GM23338 (cell line): Measurements from ENCODE around the gene GLIPR1.

Experiments
- CREB1 ChIP-seq: fragments of 250-450 bp; sonication (Bioruptor Pico); IDR thresholded peaks from 2 replicates; pipeline ENCODE4 v1.5.0; 2020; ENCODE audit warnings: low read depth, mild to moderate bottlenecking, moderate library complexity
- EZH2 ChIP-seq: fragments of 200-600 bp; sonication (generic); IDR thresholded peaks from one replicate; pipeline ENCODE4 v1.8.0; 2017; ENCODE audit warnings: antibody characterized with exemption, mild to moderate bottlenecking, low read depth; ENCODE audit not compliant: unreplicated experiment
- EZH2phosphoT487 ChIP-seq: fragments of 200-600 bp; sonication (generic); IDR thresholded peaks from one replicate; pipeline ENCODE4 v1.8.1; 2018; ENCODE audit warnings: antibody characterized with exemption; ENCODE audit not compliant: unreplicated experiment
- JUNB ChIP-seq: IDR thresholded peaks from one replicate; pipeline ENCODE4 v1.6.1; 2016; ENCODE audit warnings: antibody characterized with exemption; ENCODE audit not compliant: unreplicated experiment
- POLR2AphosphoS5 ChIP-seq: IDR thresholded peaks from 2 replicates; pipeline ENCODE4 v1.6.1; 2016; ENCODE audit warnings: antibody characterized with exemption, low read depth
- TF ChIP-seq, protein P1 (sequence below): IDR thresholded peaks from 2 replicates; pipeline ENCODE4 v1.6.1; 2016; ENCODE audit warnings: antibody characterized with exemption
- TF ChIP-seq, protein P2 (sequence below), 2 experiments: fragments of 200-600 bp in 1 of 2; sonication (generic) in 1 of 2; conservative IDR thresholded peaks; 2 replicates each; pipeline versions ENCODE4 v1.5.1 to v1.6.1; 2016 to 2017; ENCODE audit warnings: antibody characterized with exemption in 2 of 2, low read depth in 2 of 2, mild to moderate bottlenecking in 2 of 2, moderate library complexity in 1 of 2
- TF ChIP-seq, protein P3 (sequence below): IDR thresholded peaks from one replicate; pipeline ENCODE4 v1.6.1; 2018; ENCODE audit warnings: antibody characterized with exemption; ENCODE audit not compliant: unreplicated experiment

- TF ChIP-seq, protein P1, sequence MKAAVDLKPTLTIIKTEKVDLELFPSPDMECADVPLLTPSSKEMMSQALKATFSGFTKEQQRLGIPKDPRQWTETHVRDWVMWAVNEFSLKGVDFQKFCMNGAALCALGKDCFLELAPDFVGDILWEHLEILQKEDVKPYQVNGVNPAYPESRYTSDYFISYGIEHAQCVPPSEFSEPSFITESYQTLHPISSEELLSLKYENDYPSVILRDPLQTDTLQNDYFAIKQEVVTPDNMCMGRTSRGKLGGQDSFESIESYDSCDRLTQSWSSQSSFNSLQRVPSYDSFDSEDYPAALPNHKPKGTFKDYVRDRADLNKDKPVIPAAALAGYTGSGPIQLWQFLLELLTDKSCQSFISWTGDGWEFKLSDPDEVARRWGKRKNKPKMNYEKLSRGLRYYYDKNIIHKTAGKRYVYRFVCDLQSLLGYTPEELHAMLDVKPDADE = no peak
- TF ChIP-seq EZH2 (no peak), JUNB (no peak), EZH2phosphoT487 (no peak), CREB1 (CRISPR knock-in tag) (no peak), POLR2AphosphoS5 (no peak)
- TF ChIP-seq, protein P2, sequence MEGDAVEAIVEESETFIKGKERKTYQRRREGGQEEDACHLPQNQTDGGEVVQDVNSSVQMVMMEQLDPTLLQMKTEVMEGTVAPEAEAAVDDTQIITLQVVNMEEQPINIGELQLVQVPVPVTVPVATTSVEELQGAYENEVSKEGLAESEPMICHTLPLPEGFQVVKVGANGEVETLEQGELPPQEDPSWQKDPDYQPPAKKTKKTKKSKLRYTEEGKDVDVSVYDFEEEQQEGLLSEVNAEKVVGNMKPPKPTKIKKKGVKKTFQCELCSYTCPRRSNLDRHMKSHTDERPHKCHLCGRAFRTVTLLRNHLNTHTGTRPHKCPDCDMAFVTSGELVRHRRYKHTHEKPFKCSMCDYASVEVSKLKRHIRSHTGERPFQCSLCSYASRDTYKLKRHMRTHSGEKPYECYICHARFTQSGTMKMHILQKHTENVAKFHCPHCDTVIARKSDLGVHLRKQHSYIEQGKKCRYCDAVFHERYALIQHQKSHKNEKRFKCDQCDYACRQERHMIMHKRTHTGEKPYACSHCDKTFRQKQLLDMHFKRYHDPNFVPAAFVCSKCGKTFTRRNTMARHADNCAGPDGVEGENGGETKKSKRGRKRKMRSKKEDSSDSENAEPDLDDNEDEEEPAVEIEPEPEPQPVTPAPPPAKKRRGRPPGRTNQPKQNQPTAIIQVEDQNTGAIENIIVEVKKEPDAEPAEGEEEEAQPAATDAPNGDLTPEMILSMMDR (conservative IDR thresholded peaks at IDR 0.05; ENCODE audit: low read depth in 2 of 2) = no peak
- TF ChIP-seq, protein P3, sequence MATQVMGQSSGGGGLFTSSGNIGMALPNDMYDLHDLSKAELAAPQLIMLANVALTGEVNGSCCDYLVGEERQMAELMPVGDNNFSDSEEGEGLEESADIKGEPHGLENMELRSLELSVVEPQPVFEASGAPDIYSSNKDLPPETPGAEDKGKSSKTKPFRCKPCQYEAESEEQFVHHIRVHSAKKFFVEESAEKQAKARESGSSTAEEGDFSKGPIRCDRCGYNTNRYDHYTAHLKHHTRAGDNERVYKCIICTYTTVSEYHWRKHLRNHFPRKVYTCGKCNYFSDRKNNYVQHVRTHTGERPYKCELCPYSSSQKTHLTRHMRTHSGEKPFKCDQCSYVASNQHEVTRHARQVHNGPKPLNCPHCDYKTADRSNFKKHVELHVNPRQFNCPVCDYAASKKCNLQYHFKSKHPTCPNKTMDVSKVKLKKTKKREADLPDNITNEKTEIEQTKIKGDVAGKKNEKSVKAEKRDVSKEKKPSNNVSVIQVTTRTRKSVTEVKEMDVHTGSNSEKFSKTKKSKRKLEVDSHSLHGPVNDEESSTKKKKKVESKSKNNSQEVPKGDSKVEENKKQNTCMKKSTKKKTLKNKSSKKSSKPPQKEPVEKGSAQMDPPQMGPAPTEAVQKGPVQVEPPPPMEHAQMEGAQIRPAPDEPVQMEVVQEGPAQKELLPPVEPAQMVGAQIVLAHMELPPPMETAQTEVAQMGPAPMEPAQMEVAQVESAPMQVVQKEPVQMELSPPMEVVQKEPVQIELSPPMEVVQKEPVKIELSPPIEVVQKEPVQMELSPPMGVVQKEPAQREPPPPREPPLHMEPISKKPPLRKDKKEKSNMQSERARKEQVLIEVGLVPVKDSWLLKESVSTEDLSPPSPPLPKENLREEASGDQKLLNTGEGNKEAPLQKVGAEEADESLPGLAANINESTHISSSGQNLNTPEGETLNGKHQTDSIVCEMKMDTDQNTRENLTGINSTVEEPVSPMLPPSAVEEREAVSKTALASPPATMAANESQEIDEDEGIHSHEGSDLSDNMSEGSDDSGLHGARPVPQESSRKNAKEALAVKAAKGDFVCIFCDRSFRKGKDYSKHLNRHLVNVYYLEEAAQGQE = no peak
Observed at GRCh38 chr12:75452675-75453330, 27.8 kb upstream of the GLIPR1 start.
